GM12878 (cell line): ENCODE measurements around the gene PRR3.

Source experiments
- ATF2 ChIP-seq: IDR thresholded peaks from 2 replicates; pipeline ENCODE4 v1.6.1; 2012; ENCODE audit warnings: low read length, inconsistent platforms
- CREM ChIP-seq: IDR thresholded peaks from 2 replicates; pipeline ENCODE4 v1.6.1; 2014; ENCODE audit warnings: antibody characterized with exemption, low read depth
- CTCF ChIP-seq, 3 experiments: IDR thresholded peaks in 2 of 3; conservative IDR thresholded peaks in 1 of 3; 2 replicates each; pipeline ENCODE4 v1.5.1; 2011; ENCODE audit warnings: low read depth in 3 of 3, low read length in 3 of 3, mild to moderate bottlenecking in 3 of 3, control low read depth in 2 of 3, moderate library complexity in 2 of 3, inconsistent platforms in 1 of 3, mixed read lengths in 1 of 3; ENCODE audit not compliant: control insufficient read depth in 2 of 3, insufficient read depth in 1 of 3; ENCODE audit errors: extremely low read depth in 1 of 3
- EZH2 ChIP-seq: IDR thresholded peaks from 2 replicates; pipeline ENCODE4 v1.6.1; 2012; ENCODE audit warnings: low read depth, mild to moderate bottlenecking, control low read depth, inconsistent platforms, low read length, borderline replicate concordance; ENCODE audit not compliant: control insufficient read depth
- GABPA ChIP-seq: IDR thresholded peaks from 2 replicates; pipeline ENCODE4 v1.6.1; 2014; ENCODE audit warnings: antibody characterized with exemption, low read depth, mild to moderate bottlenecking, inconsistent platforms
- REST ChIP-seq: IDR thresholded peaks from 2 replicates; pipeline ENCODE4 v1.6.1; 2012; ENCODE audit warnings: mild to moderate bottlenecking, low read depth, low read length
- SP1 ChIP-seq: IDR thresholded peaks from one replicate; pipeline ENCODE4 v1.6.1; 2011; ENCODE audit warnings: low read depth, low read length
- ZNF207 ChIP-seq: fragments of 450-650 bp; IDR thresholded peaks from 2 replicates; pipeline ENCODE4 v1.6.1; 2014; ENCODE audit warnings: antibody characterized with exemption, mild to moderate bottlenecking, borderline replicate concordance
- ZNF24 ChIP-seq: fragments of 450-650 bp; IDR thresholded peaks from 2 replicates; pipeline ENCODE4 v1.6.1; 2017; ENCODE audit warnings: antibody characterized with exemption, mild to moderate bottlenecking

GRCh38 chr6:30570263-30570662 is 13.2 kb downstream of the PRR3 start:
- no peak for TF ChIP-seq CTCF (IDR thresholded peaks at IDR 0.05 in 2 of 3, conservative IDR thresholded peaks at IDR 0.05 in 1 of 3; ENCODE audit: control insufficient read depth in 2 of 3, extremely low read depth in 1 of 3, insufficient read depth in 1 of 3, low read depth in 3 of 3, low read length in 3 of 3)
- TF ChIP-seq REST: no peak
- no peak for TF ChIP-seq EZH2
- TF ChIP-seq CREM: no peak
- no peak for TF ChIP-seq ZNF207
- no peak for TF ChIP-seq ATF2
- no peak for TF ChIP-seq ZNF24
- no peak for TF ChIP-seq SP1
- no peak for TF ChIP-seq GABPA
